HEK293 (cell line): ENCODE data around the gene PTPRG.

Experiments used
- CTCF ChIA-PET: fragments of 350-600 bp; formaldehyde crosslinking; extraction: SDS; loops from one replicate; lab custom pipeline; 2021; ENCODE audit warnings: antibody characterized with exemption; lab: Yijun Ruan, JAX
- POLR2A ChIA-PET: fragments of 300-600 bp; formaldehyde crosslinking; extraction: SDS; loops from one replicate; lab custom pipeline; 2020; ENCODE audit warnings: antibody characterized with exemption, inconsistent platforms; lab: Yijun Ruan, JAX
- H3K27ac ChIP-seq: fragments of 200-500 bp; sonication (Bioruptor generic); 2 replicates; pipeline ENCODE4 v1.5.1; 2014; ENCODE audit warnings: low read depth, low read length, control low read depth, inconsistent platforms; ENCODE audit errors: extremely low read depth
- H3K36me3 ChIP-seq, 2 experiments: fragments of 200-500 bp in 1 of 2; sonication (Bioruptor generic) in 1 of 2; 1 replicate in 1 of 2; 2 replicates in 1 of 2; pipeline ENCODE4 v1.5.1; 2014 to 2017; ENCODE audit warnings: inconsistent platforms in 2 of 2, low read length in 2 of 2; ENCODE audit not compliant: control insufficient read depth in 2 of 2, insufficient read depth in 1 of 2
- H3K4me1 ChIP-seq: fragments of 200-500 bp; sonication (Bioruptor generic); 2 replicates; pipeline ENCODE4 v1.5.1; 2014; ENCODE audit warnings: mild to moderate bottlenecking, low read length, inconsistent platforms; ENCODE audit not compliant: control insufficient read depth, insufficient read depth
- H3K4me3 ChIP-seq: 2 replicates; pipeline ENCODE4 v1.5.1; 2011; ENCODE audit warnings: low read depth, mild to moderate bottlenecking, control low read depth, low read length, moderate library complexity
- H3K9me3 ChIP-seq: fragments of 200-500 bp; sonication (Bioruptor generic); 2 replicates; pipeline ENCODE4 v1.5.1; 2014; ENCODE audit warnings: low read depth, low read length, inconsistent platforms; ENCODE audit not compliant: control insufficient read depth, insufficient read depth
- GFI1B ChIP-seq: fragments of 450-650 bp; formaldehyde crosslinking; IDR thresholded peaks from 2 replicates; pipeline ENCODE4 v1.5.1; 2016; ENCODE audit warnings: missing biosample characterization, missing genetic modification characterization
- KLF17 ChIP-seq: fragments of 450-650 bp; formaldehyde crosslinking; IDR thresholded peaks from 2 replicates; pipeline ENCODE4 v1.5.1; 2016; ENCODE audit warnings: missing biosample characterization, missing genetic modification characterization
- KLF8 ChIP-seq: fragments of 450-650 bp; formaldehyde crosslinking; IDR thresholded peaks from 2 replicates; pipeline ENCODE4 v1.5.1; 2016; ENCODE audit warnings: missing biosample characterization, missing genetic modification characterization
- OVOL3 ChIP-seq: fragments of 450-650 bp; formaldehyde crosslinking; IDR thresholded peaks from 2 replicates; pipeline ENCODE4 v1.5.1; 2016; ENCODE audit warnings: missing biosample characterization, missing genetic modification characterization
- SALL2 ChIP-seq: fragments of 450-650 bp; formaldehyde crosslinking; IDR thresholded peaks from 2 replicates; pipeline ENCODE4 v1.5.0; 2017; ENCODE audit warnings: missing biosample characterization, mild to moderate bottlenecking, missing genetic modification characterization, borderline replicate concordance
- TCF7L2 ChIP-seq: IDR thresholded peaks from 2 replicates; pipeline ENCODE4 v1.6.1; 2011; ENCODE audit warnings: low read depth, mild to moderate bottlenecking, inconsistent platforms, low read length, moderate library complexity, borderline replicate concordance
- ZNF10 ChIP-seq: fragments of 450-650 bp; formaldehyde crosslinking; IDR thresholded peaks from 2 replicates; pipeline ENCODE4 v1.5.1; 2017; ENCODE audit warnings: missing biosample characterization, missing genetic modification characterization
- ZNF133 ChIP-seq: fragments of 450-650 bp; formaldehyde crosslinking; IDR thresholded peaks from 2 replicates; pipeline ENCODE4 v1.5.1; 2016; ENCODE audit warnings: missing biosample characterization, missing genetic modification characterization
- ZNF138 ChIP-seq: fragments of 450-650 bp; formaldehyde crosslinking; IDR thresholded peaks from 2 replicates; pipeline ENCODE4 v1.5.1; 2016; ENCODE audit warnings: missing biosample characterization, missing genetic modification characterization, borderline replicate concordance
- ZNF146 ChIP-seq: fragments of 450-650 bp; formaldehyde crosslinking; IDR thresholded peaks from 2 replicates; pipeline ENCODE4 v1.5.1; 2016; ENCODE audit warnings: missing biosample characterization, missing genetic modification characterization
- ZNF16 ChIP-seq: fragments of 450-650 bp; formaldehyde crosslinking; IDR thresholded peaks from 2 replicates; pipeline ENCODE4 v1.5.1; 2016; ENCODE audit warnings: low read depth, missing biosample characterization, missing genetic modification characterization
- ZNF184 ChIP-seq: fragments of 450-650 bp; IDR thresholded peaks from 2 replicates; pipeline ENCODE4 v1.5.1; 2018; ENCODE audit warnings: missing biosample characterization, mild to moderate bottlenecking, missing genetic modification characterization
- ZNF366 ChIP-seq: fragments of 450-650 bp; formaldehyde crosslinking; conservative IDR thresholded peaks from 2 replicates; pipeline ENCODE4 v1.5.1; 2016; ENCODE audit warnings: missing biosample characterization, missing genetic modification characterization
- ZNF404 ChIP-seq: fragments of 450-650 bp; formaldehyde crosslinking; IDR thresholded peaks from 2 replicates; pipeline ENCODE4 v1.5.1; 2017; ENCODE audit warnings: missing biosample characterization, missing genetic modification characterization
- ZNF423 ChIP-seq: fragments of 450-650 bp; formaldehyde crosslinking; IDR thresholded peaks from 2 replicates; pipeline ENCODE4 v1.5.1; 2016; ENCODE audit warnings: missing biosample characterization, missing genetic modification characterization
- ZNF433 ChIP-seq: fragments of 450-650 bp; formaldehyde crosslinking; IDR thresholded peaks from 2 replicates; pipeline ENCODE4 v1.5.1; 2016; ENCODE audit warnings: missing biosample characterization, missing genetic modification characterization, low read depth
- ZNF571 ChIP-seq: fragments of 450-650 bp; formaldehyde crosslinking; IDR thresholded peaks from 2 replicates; pipeline ENCODE4 v1.5.0; 2017; ENCODE audit warnings: missing biosample characterization, missing genetic modification characterization
- ZNF654 ChIP-seq: fragments of 450-650 bp; formaldehyde crosslinking; IDR thresholded peaks from 2 replicates; pipeline ENCODE4 v1.5.1; 2016; ENCODE audit warnings: low read depth, missing biosample characterization, missing genetic modification characterization
- ZNF660 ChIP-seq: fragments of 450-650 bp; IDR thresholded peaks from 2 replicates; pipeline ENCODE4 v1.5.1; 2018; ENCODE audit warnings: missing biosample characterization, mild to moderate bottlenecking, missing genetic modification characterization
- ZNF664 ChIP-seq: fragments of 450-650 bp; formaldehyde crosslinking; IDR thresholded peaks from 2 replicates; pipeline ENCODE4 v1.5.1; 2016; ENCODE audit warnings: missing biosample characterization, missing genetic modification characterization
- ZNF76 ChIP-seq: fragments of 450-650 bp; formaldehyde crosslinking; IDR thresholded peaks from 2 replicates; pipeline ENCODE4; 2016; ENCODE audit warnings: low read depth, missing biosample characterization, missing genetic modification characterization, borderline replicate concordance
- ZNF843 ChIP-seq: fragments of 450-650 bp; formaldehyde crosslinking; IDR thresholded peaks from 2 replicates; pipeline ENCODE4 v1.5.1; 2016; ENCODE audit warnings: missing biosample characterization, missing genetic modification characterization
- TF ChIP-seq, protein P1 (sequence below): fragments of 450-650 bp; formaldehyde crosslinking; IDR thresholded peaks from 2 replicates; pipeline ENCODE4 v1.5.1; 2017; ENCODE audit warnings: missing biosample characterization, missing genetic modification characterization
- TF ChIP-seq, protein P2 (sequence below): fragments of 450-650 bp; formaldehyde crosslinking; IDR thresholded peaks from 2 replicates; pipeline ENCODE4 v1.5.1; 2016; ENCODE audit warnings: missing biosample characterization, missing genetic modification characterization
- TF ChIP-seq, protein P3 (sequence below): fragments of 450-650 bp; IDR thresholded peaks from 2 replicates; pipeline ENCODE4 v1.5.1; 2018; ENCODE audit warnings: missing biosample characterization, mild to moderate bottlenecking, missing genetic modification characterization

PTPRG gene

GRCh38 chr3:62103531-62103930 is 542.2 kb downstream of the PTPRG start:
- Histone ChIP-seq H3K4me3 (no peak overlapping the region), H3K36me3 (no peaks in the 10 kb centered on the region), H3K27ac (no peak overlapping the region), H3K9me3 (no peaks in the 10 kb centered on the region), H3K4me1 (no peaks in the 10 kb centered on the region)
- TF ChIP-seq ZNF76 (tag by site-specific recombination), result no peak
- TF ChIP-seq ZNF654, result no peak
- TF ChIP-seq, protein P1, sequence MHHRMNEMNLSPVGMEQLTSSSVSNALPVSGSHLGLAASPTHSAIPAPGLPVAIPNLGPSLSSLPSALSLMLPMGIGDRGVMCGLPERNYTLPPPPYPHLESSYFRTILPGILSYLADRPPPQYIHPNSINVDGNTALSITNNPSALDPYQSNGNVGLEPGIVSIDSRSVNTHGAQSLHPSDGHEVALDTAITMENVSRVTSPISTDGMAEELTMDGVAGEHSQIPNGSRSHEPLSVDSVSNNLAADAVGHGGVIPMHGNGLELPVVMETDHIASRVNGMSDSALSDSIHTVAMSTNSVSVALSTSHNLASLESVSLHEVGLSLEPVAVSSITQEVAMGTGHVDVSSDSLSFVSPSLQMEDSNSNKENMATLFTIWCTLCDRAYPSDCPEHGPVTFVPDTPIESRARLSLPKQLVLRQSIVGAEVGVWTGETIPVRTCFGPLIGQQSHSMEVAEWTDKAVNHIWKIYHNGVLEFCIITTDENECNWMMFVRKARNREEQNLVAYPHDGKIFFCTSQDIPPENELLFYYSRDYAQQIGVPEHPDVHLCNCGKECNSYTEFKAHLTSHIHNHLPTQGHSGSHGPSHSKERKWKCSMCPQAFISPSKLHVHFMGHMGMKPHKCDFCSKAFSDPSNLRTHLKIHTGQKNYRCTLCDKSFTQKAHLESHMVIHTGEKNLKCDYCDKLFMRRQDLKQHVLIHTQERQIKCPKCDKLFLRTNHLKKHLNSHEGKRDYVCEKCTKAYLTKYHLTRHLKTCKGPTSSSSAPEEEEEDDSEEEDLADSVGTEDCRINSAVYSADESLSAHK (tag by site-specific recombination), result peak; percentile 89
- no peak for TF ChIP-seq ZNF660 (tag by site-specific recombination)
- ChIA-PET CTCF (no interaction called here), POLR2A (no interaction called here)

DNA sequence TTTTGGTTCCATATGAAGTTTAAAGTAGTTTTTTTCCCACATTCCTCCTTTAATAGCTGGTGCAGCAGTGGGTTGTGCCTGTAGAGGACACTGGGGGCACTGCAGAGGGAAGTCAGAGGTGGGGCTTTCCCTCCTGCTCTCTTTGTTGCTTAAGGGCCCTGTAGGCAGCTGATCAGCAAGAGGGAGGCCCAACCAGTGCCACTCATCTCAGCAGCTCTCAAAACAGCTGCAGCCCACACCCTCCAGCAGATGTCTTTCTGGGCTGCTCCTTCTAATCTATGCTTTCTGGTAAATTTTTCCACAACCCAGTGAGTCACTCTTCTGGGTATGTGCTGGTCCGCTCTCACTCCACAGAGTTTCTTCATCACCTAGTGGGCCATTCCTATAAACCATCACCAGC is 548.2 kb downstream of the PTPRG start:
- Histone ChIP-seq H3K4me3 (no peak overlapping the region), H3K27ac (no peak overlapping the region), H3K36me3 (no peaks in the 10 kb centered on the region), H3K4me1 (no peaks in the 10 kb centered on the region), H3K9me3 (no peaks in the 10 kb centered on the region)
- ChIA-PET POLR2A (no interaction called here), CTCF (no interaction called here)
- TF ChIP-seq ZNF664 (tag by site-specific recombination) (no peak), ZNF10 (tag by site-specific recombination) (no peak), KLF17 (tag by site-specific recombination) (no peak), ZNF76 (tag by site-specific recombination) (no peak), ZNF16 (tag by site-specific recombination) (no peak)
- TF ChIP-seq, protein P2, sequence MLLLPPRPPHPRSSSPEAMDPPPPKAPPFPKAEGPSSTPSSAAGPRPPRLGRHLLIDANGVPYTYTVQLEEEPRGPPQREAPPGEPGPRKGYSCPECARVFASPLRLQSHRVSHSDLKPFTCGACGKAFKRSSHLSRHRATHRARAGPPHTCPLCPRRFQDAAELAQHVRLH (tag by site-specific recombination), result no peak

DNA sequence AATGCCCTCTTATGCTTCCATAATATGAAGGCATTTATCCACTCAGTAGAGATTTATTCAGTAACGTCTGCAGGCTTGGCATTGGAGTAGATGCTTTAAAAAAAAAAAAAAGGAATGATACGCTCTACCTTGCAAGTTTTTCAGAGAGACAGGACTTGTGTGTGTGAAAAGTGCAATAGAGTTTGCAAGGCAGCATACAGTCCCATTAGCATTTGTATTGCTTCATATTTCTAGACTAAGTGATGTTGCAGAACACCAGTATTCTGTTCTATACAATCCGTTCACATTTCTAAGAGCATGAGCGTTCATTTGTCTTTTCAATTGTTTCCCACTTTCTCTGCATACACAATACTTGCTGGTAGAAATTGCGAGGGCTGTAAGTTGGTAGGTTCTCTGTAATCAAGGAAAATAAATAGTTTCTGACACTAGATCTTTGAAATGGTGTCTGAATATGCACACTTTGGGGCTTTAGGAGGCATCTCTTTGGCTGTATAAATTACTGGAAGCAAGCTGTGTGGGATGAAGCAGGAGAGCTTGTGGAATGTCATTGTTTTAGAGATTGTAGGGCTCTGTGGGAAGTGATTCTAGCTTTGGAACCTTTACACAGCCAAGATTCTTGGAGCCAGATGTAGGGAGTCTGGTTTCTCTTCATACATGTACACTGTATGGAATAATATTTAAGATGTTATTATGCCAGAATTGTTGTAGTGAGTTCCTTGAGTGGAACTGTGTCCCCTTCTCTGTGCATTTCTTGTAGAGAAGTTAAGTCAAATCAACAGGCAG is 549.3 kb downstream of the PTPRG start:
- Histone ChIP-seq H3K4me1 (no peaks in the 10 kb centered on the region), H3K36me3 (no peaks in the 10 kb centered on the region), H3K27ac (no peak overlapping the region), H3K4me3 (no peak overlapping the region), H3K9me3 (no peaks in the 10 kb centered on the region)
- ChIA-PET POLR2A (no interaction called here), CTCF (no interaction called here)
- TF ChIP-seq OVOL3 (tag by site-specific recombination) (no peak), TCF7L2 (no peak), ZNF404 (no peak), ZNF366 (no peak), ZNF184 (no peak)

DNA sequence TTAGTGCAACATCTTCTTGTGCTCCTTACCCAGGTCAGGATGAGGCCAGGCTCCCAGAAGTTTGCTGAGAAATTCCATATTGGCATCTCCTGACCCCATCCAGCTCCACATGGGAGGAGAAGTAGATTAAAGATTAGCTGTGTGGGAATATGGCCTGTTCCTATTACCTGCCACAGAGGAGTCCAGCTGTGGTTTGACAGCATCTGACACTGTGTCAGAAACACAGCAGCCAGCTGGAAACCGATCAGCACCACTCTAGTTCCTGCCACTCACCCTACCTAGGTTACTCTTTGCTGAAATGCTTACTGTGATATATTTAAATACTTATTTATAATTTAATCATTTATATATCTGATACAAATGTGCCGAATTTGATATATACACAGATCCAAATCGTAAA is 551.7 kb downstream of the PTPRG start:
- no peaks in the 10 kb centered on the region for H3K4me1 ChIP-seq
- H3K27ac ChIP-seq, result no peak overlapping the region
- H3K4me3 ChIP-seq, result no peak overlapping the region
- ChIA-PET POLR2A (no interaction called here), CTCF (no interaction called here)
- no peaks in the 10 kb centered on the region for H3K36me3 ChIP-seq
- no peaks in the 10 kb centered on the region for H3K9me3 ChIP-seq
- TF ChIP-seq SALL2, result no peak
- TF ChIP-seq KLF8, result no peak
- no peak for TF ChIP-seq ZNF146 (tag by site-specific recombination)
- TF ChIP-seq ZNF423 (tag by site-specific recombination), result no peak
- TF ChIP-seq ZNF571 (tag by site-specific recombination), result no peak
- TF ChIP-seq GFI1B (tag by site-specific recombination), result no peak
- TF ChIP-seq ZNF843 (tag by site-specific recombination), result no peak
- TF ChIP-seq ZNF138 (tag by site-specific recombination), result no peak
- TF ChIP-seq ZNF433 (tag by site-specific recombination), result no peak
- TF ChIP-seq ZNF133 (tag by site-specific recombination), result no peak
- TF ChIP-seq, protein P3, sequence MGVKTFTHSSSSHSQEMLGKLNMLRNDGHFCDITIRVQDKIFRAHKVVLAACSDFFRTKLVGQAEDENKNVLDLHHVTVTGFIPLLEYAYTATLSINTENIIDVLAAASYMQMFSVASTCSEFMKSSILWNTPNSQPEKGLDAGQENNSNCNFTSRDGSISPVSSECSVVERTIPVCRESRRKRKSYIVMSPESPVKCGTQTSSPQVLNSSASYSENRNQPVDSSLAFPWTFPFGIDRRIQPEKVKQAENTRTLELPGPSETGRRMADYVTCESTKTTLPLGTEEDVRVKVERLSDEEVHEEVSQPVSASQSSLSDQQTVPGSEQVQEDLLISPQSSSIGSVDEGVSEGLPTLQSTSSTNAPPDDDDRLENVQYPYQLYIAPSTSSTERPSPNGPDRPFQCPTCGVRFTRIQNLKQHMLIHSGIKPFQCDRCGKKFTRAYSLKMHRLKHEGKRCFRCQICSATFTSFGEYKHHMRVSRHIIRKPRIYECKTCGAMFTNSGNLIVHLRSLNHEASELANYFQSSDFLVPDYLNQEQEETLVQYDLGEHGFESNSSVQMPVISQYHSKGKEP, result no peak
